ENCODE results near the gene ADAD2. TPM values are rescaled to one million over a fixed set of nuclear protein-coding genes. Genes with fewer than 3 reads are reported as not detected.

Gene ADAD2
- total and polyA plus RNA-seq, 2 donors (not counting 3 experiments of a cell fraction or from before 2014, with no cell fraction given) = 0.04 TPM; not detected in 1

- Histone ChIP-seq H3K36me3 (ENCODE audit: control insufficient read depth in 2 of 2, extremely low read depth in 1 of 2, insufficient read depth in 2 of 2, low read length in 2 of 2) (no peaks in the 10 kb centered on the region), H3K9me3 (replicated peaks; ENCODE audit: control insufficient read depth, insufficient read depth, low read length) (no peaks in the 10 kb centered on the region), H3K9ac (replicated peaks; ENCODE audit: extremely low read depth, insufficient read depth, low read length) (no peak overlapping the region), H4K20me1 (replicated peaks; ENCODE audit: control insufficient read depth, extremely low read depth, insufficient read depth, low read length) (no peaks in the 10 kb centered on the region), H3K9me1 (replicated peaks; ENCODE audit: control insufficient read depth, extremely low read depth, insufficient read depth, low read length) (no peaks in the 10 kb centered on the region), H3K4me2 (ENCODE audit: insufficient read depth, low read length) (no peak overlapping the region), H3K4me3 (replicated peaks in 1 of 3; ENCODE audit: insufficient read depth in 1 of 3, low read depth in 1 of 3, low read length in 3 of 3) (no peak overlapping the region), H3K79me2 (ENCODE audit: control insufficient read depth, insufficient read depth, low read length) (no peaks in the 10 kb centered on the region), H2AFZ (ENCODE audit: low read depth, low read length) (no peak overlapping the region), H3K4me1 (ENCODE audit: control insufficient read depth, extremely low read depth, insufficient read depth, low read length) (no peaks in the 10 kb centered on the region), H3K27ac (ENCODE audit: insufficient read depth, low read depth, low read length) (no peak overlapping the region), H3K27me3 (ENCODE audit: control insufficient read depth in 2 of 2, insufficient read depth in 2 of 2, low read length in 2 of 2) (peaks cover 5 to 6% of the 10 kb centered on the region in 2 experiments)
- POLR2A ChIA-PET = no interaction called here
- FAIRE-seq (no peak), DNase-seq (ENCODE audit: low read depth, low spot score) (no peak)
- CTCF ChIA-PET = no interaction called here
- no TSS peak for BruUV-seq (replicated peaks)
- TF ChIP-seq POLR2A (IDR thresholded peaks at IDR 0.05; ENCODE audit: low read depth, low read length) (no peak), JUN (IDR thresholded peaks at IDR 0.05; ENCODE audit: borderline replicate concordance, insufficient read depth, insufficient read length, low read depth) (no peak), EZH2 (IDR thresholded peaks at IDR 0.05; ENCODE audit: borderline replicate concordance, low read depth, low read length, severe bottlenecking) (no peak), FOS (IDR thresholded peaks at IDR 0.05; ENCODE audit: borderline replicate concordance, insufficient read depth, low read length) (no peak), MYC (IDR thresholded peaks at IDR 0.05; ENCODE audit: low read depth, low read length) (no peak), GATA2 (IDR thresholded peaks at IDR 0.05; ENCODE audit: insufficient read depth, insufficient read length, low read depth, low read length) (no peak), POLR2AphosphoS5 (IDR thresholded peaks at IDR 0.05; ENCODE audit: insufficient read depth, low read depth, low read length) (no peak)
- TF ChIP-seq, protein P1, sequence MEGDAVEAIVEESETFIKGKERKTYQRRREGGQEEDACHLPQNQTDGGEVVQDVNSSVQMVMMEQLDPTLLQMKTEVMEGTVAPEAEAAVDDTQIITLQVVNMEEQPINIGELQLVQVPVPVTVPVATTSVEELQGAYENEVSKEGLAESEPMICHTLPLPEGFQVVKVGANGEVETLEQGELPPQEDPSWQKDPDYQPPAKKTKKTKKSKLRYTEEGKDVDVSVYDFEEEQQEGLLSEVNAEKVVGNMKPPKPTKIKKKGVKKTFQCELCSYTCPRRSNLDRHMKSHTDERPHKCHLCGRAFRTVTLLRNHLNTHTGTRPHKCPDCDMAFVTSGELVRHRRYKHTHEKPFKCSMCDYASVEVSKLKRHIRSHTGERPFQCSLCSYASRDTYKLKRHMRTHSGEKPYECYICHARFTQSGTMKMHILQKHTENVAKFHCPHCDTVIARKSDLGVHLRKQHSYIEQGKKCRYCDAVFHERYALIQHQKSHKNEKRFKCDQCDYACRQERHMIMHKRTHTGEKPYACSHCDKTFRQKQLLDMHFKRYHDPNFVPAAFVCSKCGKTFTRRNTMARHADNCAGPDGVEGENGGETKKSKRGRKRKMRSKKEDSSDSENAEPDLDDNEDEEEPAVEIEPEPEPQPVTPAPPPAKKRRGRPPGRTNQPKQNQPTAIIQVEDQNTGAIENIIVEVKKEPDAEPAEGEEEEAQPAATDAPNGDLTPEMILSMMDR (IDR thresholded peaks at IDR 0.05; ENCODE audit: extremely low read depth in 1 of 2, insufficient read depth in 1 of 2, low read depth in 1 of 2, low read length in 2 of 2) = no peak
- TF ChIP-seq, protein P2, sequence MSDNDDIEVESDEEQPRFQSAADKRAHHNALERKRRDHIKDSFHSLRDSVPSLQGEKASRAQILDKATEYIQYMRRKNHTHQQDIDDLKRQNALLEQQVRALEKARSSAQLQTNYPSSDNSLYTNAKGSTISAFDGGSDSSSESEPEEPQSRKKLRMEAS (IDR thresholded peaks at IDR 0.05; ENCODE audit: insufficient read depth, insufficient read length) = no peak
- intact Hi-C loops (cut with micrococcal nuclease) = no loop called here
- dilution Hi-C loops (cut with MboI; ENCODE audit: extremely low pct_ligation_motif_present, low sequenced_read_pairs) = loop anchor here (25.0 kb wide), 1 partner anchor 169 kb away; no protein-coding TSS in a partner anchor
These were observed 52.8 kb downstream of the ADAD2 start for GRCh38 chr16:84243732-84244131.
